Transverse colon (tissue), 4 donors: ENCODE measurements around the gene ERICH6B. TPM values are rescaled to one million over a fixed set of nuclear protein-coding genes. Genes with fewer than 3 reads are reported as not detected.

Source experiments
- DNase-seq: peaks from one replicate; pipeline ENCODE4 v3.0.0-alpha.2; 2019
- H3K27ac ChIP-seq, 4 donors: fragments of 200-600 bp; sonication (generic); 2 replicates each; pipeline ENCODE4 v1.5.1; 2016 to 2018; ENCODE audit warnings: inconsistent platforms in 4 of 4
- H3K27me3 ChIP-seq: fragments of 200-600 bp; sonication (generic); 2 replicates; pipeline ENCODE4 v1.5.1; 2017; ENCODE audit warnings: inconsistent platforms
- H3K36me3 ChIP-seq, 4 donors: fragments of 200-600 bp; sonication (generic); 2 replicates each; pipeline ENCODE4 v1.5.1; 2017 to 2019; ENCODE audit warnings: inconsistent platforms in 4 of 4
- H3K4me1 ChIP-seq, 4 donors: fragments of 200-600 bp; sonication (generic); 2 replicates each; pipeline ENCODE4 v1.5.1; 2017 to 2020; ENCODE audit warnings: inconsistent platforms in 4 of 4
- H3K4me3 ChIP-seq, 4 donors: fragments of 200-600 bp; sonication (generic); 1 replicate in 1 of 4; 2 replicates in 3 of 4; pipeline versions ENCODE4 v1.5.1 to v1.6.1; 2017 to 2019; ENCODE audit warnings: inconsistent platforms in 4 of 4
- H3K9me3 ChIP-seq, 2 donors: fragments of 200-600 bp; sonication (generic); 2 replicates each; pipeline ENCODE4 v1.5.1; 2017 to 2019; ENCODE audit warnings: inconsistent platforms in 2 of 2
- CTCF ChIP-seq, 5 experiments: fragments of 200-600 bp in 3 of 5; fragments of 450-650 bp in 2 of 5; sonication (generic) in 3 of 5; IDR thresholded peaks; 1 replicate in 2 of 5; 2 replicates in 3 of 5; pipeline ENCODE4 v1.5.1; 2016 to 2017; ENCODE audit warnings: antibody characterized with exemption in 5 of 5, inconsistent platforms in 3 of 5, mild to moderate bottlenecking in 2 of 5, moderate library complexity in 1 of 5
- EP300 ChIP-seq: sonication (generic); formaldehyde crosslinking; IDR thresholded peaks from one replicate; pipeline ENCODE4 v1.6.1; 2017; ENCODE audit warnings: antibody characterized with exemption, low read depth
- POLR2A ChIP-seq: fragments of 450-650 bp; IDR thresholded peaks from one replicate; pipeline ENCODE4 v1.6.1; 2016; ENCODE audit warnings: antibody characterized with exemption, mild to moderate bottlenecking, moderate library complexity
- POLR2AphosphoS5 ChIP-seq, 3 donors: sonication (generic); formaldehyde crosslinking; IDR thresholded peaks; one replicate each; pipeline ENCODE4 v1.6.1; 2016; ENCODE audit warnings: antibody characterized with exemption in 3 of 3
- WGBS, 2 donors: methylation state at CpG; one replicate each; pipeline ENCODE4 v1.1.5; 2018; ENCODE audit warnings: low coverage in 1 of 2; 5-methylcytosine and 5-hydroxymethylcytosine counted together
- in situ Hi-C, 4 donors: fragments of 200-750 bp; cut with MboI; loops; one replicate each; pipeline versions ENCODE4 v1.15.0 to v1.15.1; 2017; ENCODE audit warnings: low sequenced_read_pairs in 3 of 4, low pct_ligation_motif_present in 1 of 4, low pct_unique_long_range_greater_than_20kb in 1 of 4
- intact Hi-C: fragments of 100-400 bp; cut with DNase I; formaldehyde crosslinking; loops from one replicate; pipeline ENCODE4 v1.15.1; 2023; ENCODE audit warnings: low total_unique reads
- total RNA-seq, 4 donors: library from RNA; depleted of rRNA; stranded (reverse); fragments of >200 nt; gene quantifications; one replicate each; pipeline ENCODE4 v1.1.0, GENCODE V29; 2016

The ERICH6B gene
- total RNA-seq, 4 donors from 2014 or later = not detected

GRCh38 chr13:45590066-45590465 lies 25.5 kb downstream of the ERICH6B start:
- Histone ChIP-seq H3K27me3 (no peaks in the 10 kb centered on the region), H3K4me1 (no peaks in the 10 kb centered on the region), H3K36me3 (no peaks in the 10 kb centered on the region), H3K9me3 (no peaks in the 10 kb centered on the region), H3K4me3 (no peak overlapping the region), H3K27ac (no peak overlapping the region)
- intact Hi-C loops (no loop called here), in situ Hi-C loops (no loop called here)
- DNase-seq = no peak
- 71 to 79% methylated on average over 2 to 4 of the region's 4 CpGs for WGBS, 2 donors
- no peak for TF ChIP-seq POLR2A
- no peak for TF ChIP-seq EP300
- TF ChIP-seq CTCF (IDR thresholded peaks at IDR 0.05) = no peak
- TF ChIP-seq POLR2AphosphoS5 (IDR thresholded peaks at IDR 0.05) = no peak

GRCh38 chr13:45587897-45588296 lies 27.6 kb downstream of the ERICH6B start:
- TF ChIP-seq CTCF (IDR thresholded peaks at IDR 0.05) (no peak), EP300 (no peak), POLR2AphosphoS5 (IDR thresholded peaks at IDR 0.05) (no peak), POLR2A (no peak)
- H3K9me3 ChIP-seq = no peaks in the 10 kb centered on the region
- DNase-seq = no peak
- H3K4me1 ChIP-seq = no peaks in the 10 kb centered on the region
- in situ Hi-C loops = no loop called here
- H3K36me3 ChIP-seq = no peaks in the 10 kb centered on the region
- 100% methylated on average over 1 of the region's 1 CpG; no CpG with 5 or more reads in 1 of the 2 donors for WGBS, 2 donors
- no peak overlapping the region for H3K27ac ChIP-seq
- H3K4me3 ChIP-seq = no peak overlapping the region
- intact Hi-C loops = no loop called here
- no peaks in the 10 kb centered on the region for H3K27me3 ChIP-seq

GRCh38 chr13:45584816-45585215 lies 30.7 kb downstream of the ERICH6B start:
- H3K9me3 ChIP-seq = no peaks in the 10 kb centered on the region
- in situ Hi-C loops (no loop called here), intact Hi-C loops (no loop called here)
- 82 to 90% methylated on average over 3 to 6 of the region's 6 CpGs for WGBS, 2 donors
- no peak overlapping the region for H3K4me3 ChIP-seq
- no peak overlapping the region for H3K27ac ChIP-seq
- DNase-seq = no peak
- no peaks in the 10 kb centered on the region for H3K4me1 ChIP-seq
- no peaks in the 10 kb centered on the region for H3K36me3 ChIP-seq
- no peak for TF ChIP-seq POLR2A
- no peak for TF ChIP-seq CTCF (IDR thresholded peaks at IDR 0.05)
- TF ChIP-seq POLR2AphosphoS5 (IDR thresholded peaks at IDR 0.05) = no peak
- no peak for TF ChIP-seq EP300
- H3K27me3 ChIP-seq = no peaks in the 10 kb centered on the region

GRCh38 chr13:45582408-45583076 lies 33.0 kb downstream of the ERICH6B start:
- WGBS, 2 donors = 49 to 57% methylated on average over 3 of the region's 3 CpGs
- intact Hi-C loops = no loop called here

More at GRCh38 chr13:45582408-45583076, 33.0 kb downstream of the ERICH6B start:
- Histone ChIP-seq H3K27me3 (no peaks in the 10 kb centered on the region), H3K4me3 (no peak overlapping the region), H3K36me3 (no peaks in the 10 kb centered on the region), H3K9me3 (no peaks in the 10 kb centered on the region), H3K4me1 (no peaks in the 10 kb centered on the region), H3K27ac (no peak overlapping the region)
- in situ Hi-C loops = no loop called here
- no peak for DNase-seq
- TF ChIP-seq CTCF (IDR thresholded peaks at IDR 0.05) (no peak), POLR2A (no peak), POLR2AphosphoS5 (IDR thresholded peaks at IDR 0.05) (no peak), EP300 (no peak)
